DMS79 (cell line): ENCODE data around the gene ALOX12B.
"Not testable (repeated sequence)": the region's sequence is repeated elsewhere in the genome, so short reads cannot be mapped to it uniquely, and the experiment has no call there.

Experiments
- DNase-seq: peaks from one replicate; lab custom pipeline; 2025; lab: John Stamatoyannopoulos, UW

ALOX12B gene

GRCh38 chr17:8118769-8119580 is 31.5 kb upstream of the ALOX12B start:
- DNase-seq, result peak; percentile 76

DNA sequence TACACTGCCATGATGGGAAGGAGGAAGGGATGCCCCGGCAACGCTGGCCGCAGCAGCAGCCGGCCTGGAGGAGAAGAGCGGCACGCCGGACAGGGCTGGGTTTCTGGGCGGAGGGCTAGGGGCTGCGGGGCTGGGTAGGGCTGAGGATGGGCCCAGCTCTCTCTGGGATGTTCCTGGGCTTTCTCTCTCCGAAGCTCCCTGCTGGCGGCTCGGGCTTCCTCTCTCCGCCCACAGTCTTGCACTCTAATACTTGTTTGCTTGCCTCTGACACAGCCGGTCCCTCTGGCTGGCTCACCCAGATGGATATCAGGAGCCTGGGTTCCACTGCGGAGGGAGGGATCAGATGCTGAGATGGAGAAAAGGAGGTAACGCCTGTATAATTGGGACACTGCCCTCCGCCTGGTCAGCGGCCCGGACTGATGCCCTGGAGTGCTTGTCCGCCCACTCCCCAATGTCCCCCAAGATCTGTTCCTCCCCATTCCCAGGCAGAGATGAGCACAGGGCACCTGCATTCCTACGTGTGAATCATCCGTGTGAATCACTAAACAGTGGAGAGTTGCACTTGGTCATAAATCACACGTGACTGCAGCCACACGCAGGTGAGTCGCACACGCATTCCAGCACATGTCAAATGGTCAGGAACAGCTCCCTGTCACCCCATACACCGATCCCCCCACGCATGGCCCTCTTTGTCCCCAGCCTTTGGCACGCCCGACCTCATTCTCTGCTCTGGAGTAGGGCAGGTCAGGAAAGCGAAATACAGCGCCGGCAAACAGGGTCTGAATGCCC is 30.7 kb upstream of the ALOX12B start, which contains the start of gene ALOXE3:
ALOXE3 (minus strand) TSS at position 535 of the 789 bp plus-strand sequence; CDS start at position 11, 524 bp downstream.
- no peak for DNase-seq

DNA sequence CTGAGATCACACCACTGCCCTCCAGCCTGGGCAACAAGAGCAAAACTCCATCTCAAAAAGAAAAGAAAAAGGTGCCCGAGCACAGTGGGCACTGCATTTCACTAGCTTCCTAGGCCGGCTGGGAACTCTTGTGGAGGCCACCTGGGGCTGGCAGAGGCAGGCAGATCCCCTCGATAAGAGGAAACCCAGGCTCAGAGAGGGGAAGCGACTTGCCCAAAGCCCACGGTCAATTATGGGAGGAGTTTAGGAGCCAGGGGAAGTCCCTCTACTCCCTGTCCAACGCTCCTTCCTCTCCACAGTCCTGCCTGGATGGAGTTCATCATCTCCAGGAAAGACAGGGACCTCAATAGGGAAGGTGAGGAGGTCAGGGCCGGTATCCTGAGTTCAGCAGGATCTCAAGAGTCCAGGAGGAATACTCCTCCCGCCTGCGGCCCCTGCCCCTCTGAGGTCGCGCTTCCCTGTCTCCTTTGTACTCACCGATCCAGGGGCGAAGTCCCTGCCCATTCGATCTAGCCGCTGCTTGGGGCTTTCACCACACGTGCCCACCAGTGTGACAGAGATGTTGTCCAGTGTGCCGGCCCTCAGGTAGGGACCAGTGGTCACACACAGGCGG is 30.0 kb upstream of the ALOX12B start:
- DNase-seq, result no peak

- DNase-seq, result no peak
These were observed 29.3 kb upstream of the ALOX12B start for GRCh38 chr17:8116776-8117175.

GRCh38 chr17:8110907-8111306 is 23.4 kb upstream of the ALOX12B start:
- no peak for DNase-seq

DNA sequence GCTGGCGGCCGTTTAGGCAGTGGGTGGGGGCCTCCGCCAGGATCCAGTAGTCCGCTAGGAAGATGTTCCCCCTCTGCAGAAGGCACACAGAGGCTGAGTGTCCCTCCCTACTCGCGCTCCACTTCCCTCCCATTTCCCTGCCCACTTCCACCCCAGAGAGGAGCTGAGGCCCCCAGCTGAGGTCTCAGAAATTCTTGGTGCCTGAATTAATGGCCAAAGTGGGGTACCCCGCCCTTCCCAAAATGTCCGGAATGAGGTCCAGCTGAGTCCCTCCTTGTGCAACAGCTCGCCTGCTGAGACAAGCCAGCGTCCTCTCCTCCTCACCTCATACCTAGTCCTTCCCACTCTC is 22.9 kb upstream of the ALOX12B start:
- DNase-seq, result no peak

DNA sequence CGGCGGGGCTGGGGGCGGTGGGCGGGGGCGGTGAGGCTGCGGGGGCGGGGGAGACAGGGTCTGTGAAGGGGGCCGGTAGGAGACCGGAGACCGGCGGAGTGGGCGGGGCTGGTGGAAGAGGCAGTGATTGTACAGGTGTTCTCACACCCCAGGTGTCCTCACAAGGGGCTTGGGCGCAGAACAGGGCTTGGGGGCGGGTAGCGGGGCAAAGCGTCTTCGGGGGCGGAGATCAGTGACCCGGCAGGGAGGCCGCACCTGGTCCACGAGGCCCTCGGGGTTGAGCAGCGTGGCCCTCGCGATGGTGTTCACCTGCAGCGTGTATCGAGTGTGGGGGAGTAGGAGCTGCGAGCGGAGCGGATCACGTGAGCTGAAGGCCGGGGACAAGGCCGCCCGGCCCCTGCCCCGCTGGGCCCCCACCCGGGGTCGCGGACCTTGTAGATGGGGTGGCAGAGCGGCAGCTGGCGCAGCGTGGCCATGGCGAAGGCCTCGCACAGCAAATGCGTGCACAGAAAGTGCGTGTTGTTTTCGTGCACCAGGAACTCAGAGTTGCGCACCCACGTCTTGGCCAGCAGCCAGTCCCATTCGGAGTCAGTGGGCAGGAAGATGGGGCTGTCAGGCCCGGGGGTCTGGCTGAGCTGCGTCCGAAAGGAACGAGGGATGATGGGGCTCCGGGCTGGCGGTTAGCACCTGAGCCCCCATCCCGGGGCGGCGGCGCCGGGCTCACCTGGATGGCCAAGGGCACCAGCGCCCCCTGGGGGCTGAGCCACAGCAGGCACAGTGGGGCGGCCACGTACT is 22.3 kb upstream of the ALOX12B start:
- no peak for DNase-seq

DNA sequence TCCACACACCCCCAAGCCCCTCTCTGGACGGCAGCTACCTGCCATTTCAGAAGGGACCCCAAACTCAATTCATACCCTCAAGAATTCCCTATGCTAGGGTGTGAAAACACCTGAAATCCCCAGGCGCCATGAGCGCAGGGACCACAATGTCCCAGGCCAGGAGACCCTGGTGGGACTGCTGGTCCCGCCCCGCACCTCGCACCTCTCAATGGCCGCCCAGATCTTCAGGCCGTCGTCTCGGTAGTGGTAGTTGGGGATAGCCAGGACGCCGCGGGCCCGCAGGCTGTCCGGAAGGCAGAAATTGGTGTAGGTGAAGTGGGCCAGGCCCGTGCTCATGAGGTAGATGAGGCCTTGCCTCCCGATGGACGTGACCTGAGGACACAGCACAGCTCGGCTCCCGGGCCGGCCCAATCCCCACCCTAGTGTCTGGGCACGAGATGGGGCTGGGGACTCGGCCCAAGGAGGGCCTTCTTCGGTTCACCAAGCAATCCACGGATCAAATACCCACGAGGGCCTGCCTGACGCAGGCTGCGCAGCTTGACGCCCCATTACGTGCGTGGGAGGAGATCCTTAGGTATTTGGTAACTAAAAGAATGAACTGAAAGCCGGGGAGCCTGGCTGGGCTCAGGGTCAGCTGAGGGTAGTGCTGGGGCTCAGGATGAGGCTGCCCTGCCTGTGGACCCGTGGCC is 21.6 kb upstream of the ALOX12B start:
- no peak for DNase-seq

- DNase-seq, result not testable (repeated sequence)
These were observed 19.5 kb upstream of the ALOX12B start for GRCh38 chr17:8106980-8107379.

DNA sequence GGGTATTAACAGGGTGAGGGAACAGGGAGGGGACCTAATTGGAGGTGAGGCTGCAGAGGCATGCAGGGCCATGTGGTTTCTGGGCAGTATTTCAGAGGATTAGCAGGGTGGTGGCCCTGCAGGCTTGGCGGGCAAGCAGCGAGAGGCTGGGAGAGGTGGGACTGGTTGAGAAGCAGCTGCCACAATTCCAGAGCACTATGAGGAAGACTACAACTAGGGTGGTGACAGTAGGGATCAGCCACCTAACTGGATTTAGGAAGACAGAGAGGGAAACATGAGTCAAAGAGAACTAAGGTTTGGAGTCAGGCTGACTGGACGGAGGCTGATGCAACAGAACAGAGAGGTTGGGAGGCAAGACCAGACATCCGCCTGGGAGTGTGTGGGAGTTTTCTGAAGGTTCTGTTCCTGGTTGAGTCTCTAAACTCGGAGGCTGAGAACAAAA is 18.5 kb upstream of the ALOX12B start:
- DNase-seq, result no peak

DNA sequence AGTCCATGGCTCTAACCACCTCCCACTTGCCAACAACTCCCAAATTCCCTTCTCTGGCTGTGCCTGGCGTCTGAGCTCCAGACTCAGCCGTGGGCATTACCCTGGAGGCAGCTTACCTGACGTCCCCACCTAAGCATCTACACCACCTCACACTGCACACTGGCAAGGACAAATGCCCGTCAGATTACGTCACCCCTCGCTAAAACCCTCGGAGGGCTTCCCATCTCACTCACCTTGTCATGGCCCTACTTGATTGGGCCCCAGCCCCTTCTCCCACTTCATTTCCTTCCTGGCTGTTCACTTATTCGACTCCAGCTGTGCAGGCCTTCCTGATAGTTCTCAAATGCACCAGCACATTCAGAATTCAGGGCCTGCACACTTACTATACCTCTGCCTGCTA is 17.4 kb upstream of the ALOX12B start:
- no peak for DNase-seq

- no peak for DNase-seq
These were observed 16.0 kb upstream of the ALOX12B start for GRCh38 chr17:8103549-8103948.

DNA sequence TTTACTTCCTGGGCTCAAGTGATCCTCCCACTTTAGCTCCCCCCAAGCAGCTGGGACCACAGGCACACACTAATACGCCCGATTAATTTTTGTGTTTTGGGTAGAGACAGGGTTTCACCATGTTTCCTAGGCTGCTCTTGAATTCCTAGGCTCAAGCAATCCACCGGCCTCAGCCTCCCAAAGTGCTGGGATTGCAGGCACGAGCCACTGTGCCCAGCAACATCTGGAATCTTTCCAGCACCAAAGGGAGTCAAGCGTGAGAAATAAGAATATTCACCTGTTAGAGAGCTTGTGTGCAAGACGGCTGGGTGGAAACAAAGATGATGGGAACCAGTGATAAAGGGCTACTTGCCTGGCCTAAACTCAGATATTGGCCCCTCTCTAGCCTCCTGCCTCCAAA is 14.2 kb upstream of the ALOX12B start:
- DNase-seq, result peak; percentile 66

GRCh38 chr17:8100763-8101162 is 13.2 kb upstream of the ALOX12B start:
- no peak for DNase-seq

DNA sequence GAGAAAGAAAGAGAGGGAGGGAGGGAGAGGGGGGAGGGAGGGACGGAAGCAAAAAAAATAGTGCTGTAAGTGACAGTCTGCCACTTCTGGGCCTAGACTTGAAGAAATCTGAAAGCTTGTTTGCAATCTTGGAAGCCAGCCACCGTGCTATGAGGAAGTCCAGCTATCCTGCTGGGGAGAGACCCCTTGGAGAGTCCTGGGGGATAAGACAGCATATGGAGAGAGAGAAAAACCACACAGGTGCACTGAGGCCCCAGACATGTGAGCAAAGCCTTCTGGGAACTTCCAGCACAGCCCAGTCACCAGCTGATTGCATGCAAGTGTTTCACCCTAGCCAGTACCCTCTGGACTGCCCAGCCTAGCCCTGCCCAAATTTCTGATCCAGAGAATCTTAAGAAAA is 12.6 kb upstream of the ALOX12B start:
- no peak for DNase-seq

GRCh38 chr17:8096541-8096940 is 9.0 kb upstream of the ALOX12B start:
- DNase-seq, result no peak

- DNase-seq, result no peak
These were observed 7.8 kb upstream of the ALOX12B start for GRCh38 chr17:8095361-8095760.

GRCh38 chr17:8091033-8091687 is 3.6 kb upstream of the ALOX12B start:
- DNase-seq, result no peak

- no peak for DNase-seq
These were observed 2.2 kb upstream of the ALOX12B start for GRCh38 chr17:8089728-8090127.

GRCh38 chr17:8087952-8088230 is 375 bp upstream of the ALOX12B start:
- DNase-seq, result no peak

- no peak for DNase-seq
These were observed 3.3 kb downstream of the ALOX12B start for GRCh38 chr17:8084250-8084649.
